ENCODE measurements around the gene GSG1.
"Not testable (repeated sequence)": the region's sequence is repeated elsewhere in the genome, so short reads cannot be mapped to it uniquely, and the experiment has no call there.

GSG1 gene

DNA sequence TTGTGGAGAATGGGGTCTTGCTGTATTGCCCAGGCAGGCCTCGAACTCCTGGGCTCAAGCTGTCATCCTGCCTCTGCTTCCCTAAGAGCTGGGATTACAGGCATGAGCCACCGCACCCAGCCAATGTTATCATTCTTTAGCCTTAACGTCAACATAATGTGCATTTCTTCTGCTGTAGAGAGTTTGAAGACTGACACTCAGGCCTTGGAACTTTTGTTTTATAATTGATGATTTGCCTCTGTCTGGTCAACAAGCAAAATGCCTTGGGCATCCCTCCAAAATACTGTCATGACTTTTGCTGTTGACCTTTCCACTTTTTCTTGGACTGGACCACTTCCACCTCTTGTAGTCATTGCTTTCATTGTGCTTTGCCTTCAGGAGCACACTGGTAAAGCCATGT is 30.3 kb downstream of the GSG1 start:
- DNase-seq: no peak
- Mint-ChIP-seq H3K36me3 (peaks cover 22 to 61% of the 10 kb centered on the region in 2 donors), H3K27ac (no peak overlapping the region), H3K27me3 (no peaks in the 10 kb centered on the region), H3K4me3 (no peak overlapping the region), H3K4me1 (no peaks in the 10 kb centered on the region), H3K9me3 (no peaks in the 10 kb centered on the region)
- no peak for ATAC-seq (replicated peaks)

DNA sequence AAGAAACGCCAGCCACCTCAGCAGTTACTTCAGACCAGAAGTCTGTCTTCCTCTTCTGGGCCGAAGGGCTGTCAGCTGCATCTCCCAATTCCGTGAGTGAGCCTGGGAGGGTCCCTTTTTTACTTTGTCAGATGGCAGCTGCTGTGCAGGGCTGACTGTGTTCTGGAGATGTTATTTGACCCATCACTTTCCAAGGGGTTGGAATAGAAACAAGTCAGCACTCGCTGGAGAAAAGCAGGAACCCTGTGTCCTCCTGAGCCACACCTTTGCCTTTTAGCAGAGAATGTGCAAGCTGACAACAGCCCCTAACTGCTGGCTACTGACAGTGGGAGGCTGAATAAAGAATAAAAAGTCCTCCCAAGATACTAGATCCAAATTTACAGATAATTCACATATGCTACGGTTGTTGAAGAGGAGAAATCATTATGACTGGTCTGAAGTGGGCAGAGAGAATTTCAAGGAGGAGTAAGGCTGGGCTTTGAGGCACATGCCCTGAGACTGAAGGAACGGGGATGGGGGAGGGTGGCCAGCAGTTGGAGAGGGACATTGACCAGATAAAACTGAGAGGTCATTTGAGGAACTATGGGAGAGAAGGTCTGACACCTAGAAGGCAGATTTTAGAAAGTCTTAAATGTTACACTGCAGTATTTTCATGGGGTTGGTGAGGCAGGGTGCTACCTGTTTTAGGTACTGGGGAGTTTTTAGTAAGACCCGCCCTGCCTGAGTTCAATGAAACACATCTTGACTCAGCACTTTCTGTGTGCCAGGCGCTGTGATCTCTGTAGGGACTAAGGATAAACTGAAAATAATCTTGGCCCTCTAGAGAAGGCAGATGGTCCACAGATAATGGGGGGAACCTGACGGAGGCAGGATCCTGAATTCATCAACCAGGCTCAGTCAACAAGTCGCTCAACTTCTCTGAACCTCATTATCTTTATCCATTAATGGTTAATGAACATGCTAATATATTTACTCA is 31.9 kb downstream of the GSG1 start:
- no peaks in the 10 kb centered on the region for H3K9me3 Mint-ChIP-seq
- no peak for ATAC-seq (replicated peaks)
- H3K27ac Mint-ChIP-seq: no peak overlapping the region
- no peaks in the 10 kb centered on the region for H3K4me1 Mint-ChIP-seq
- H3K4me3 Mint-ChIP-seq: no peak overlapping the region
- peaks cover 25 to 62% of the 10 kb centered on the region in 2 donors for H3K36me3 Mint-ChIP-seq
- no peak for DNase-seq
- H3K27me3 Mint-ChIP-seq: no peaks in the 10 kb centered on the region

- DNase-seq: no peak
- H3K9me3 Mint-ChIP-seq: no peaks in the 10 kb centered on the region
- no peaks in the 10 kb centered on the region for H3K27me3 Mint-ChIP-seq
- H3K4me3 Mint-ChIP-seq: no peak overlapping the region
- no peaks in the 10 kb centered on the region for H3K4me1 Mint-ChIP-seq
- H3K27ac Mint-ChIP-seq: no peak overlapping the region
- ATAC-seq (replicated peaks): no peak
- peaks cover 24 to 50% of the 10 kb centered on the region in 2 donors for H3K36me3 Mint-ChIP-seq
Measured at GRCh38 chr12:13069380-13069779, 34.1 kb downstream of the GSG1 start.

DNA sequence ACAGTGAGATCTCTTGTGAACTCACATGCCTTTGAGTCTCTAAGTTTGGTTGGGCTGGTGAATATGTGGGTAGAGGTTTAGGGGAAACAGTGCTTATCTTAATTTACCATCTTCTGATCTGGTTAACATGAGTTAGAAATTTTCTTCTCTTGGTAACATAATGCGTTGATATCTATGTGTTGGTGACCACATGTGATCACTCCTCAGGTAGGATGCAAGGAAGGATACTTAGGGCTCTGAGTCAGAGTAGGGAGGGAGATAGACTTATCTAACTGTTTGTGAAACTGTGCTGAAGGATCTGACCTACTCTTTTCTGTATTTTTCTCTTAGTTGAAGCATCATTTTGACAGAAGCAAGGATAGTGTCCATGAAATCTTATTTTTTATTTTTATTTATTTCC is 36.1 kb downstream of the GSG1 start:
- ATAC-seq (replicated peaks) (no peak), DNase-seq (no peak)
- peaks cover 11 to 41% of the 10 kb centered on the region in 2 donors for H3K36me3 Mint-ChIP-seq
- no peaks in the 10 kb centered on the region for H3K27me3 Mint-ChIP-seq
- H3K9me3 Mint-ChIP-seq: no peaks in the 10 kb centered on the region
- no peak overlapping the region for H3K4me3 Mint-ChIP-seq
- no peaks in the 10 kb centered on the region for H3K4me1 Mint-ChIP-seq
- no peak overlapping the region for H3K27ac Mint-ChIP-seq

GRCh38 chr12:13066459-13066858 is 37.0 kb downstream of the GSG1 start:
- no peak for DNase-seq
- no peak for ATAC-seq (replicated peaks)
- Mint-ChIP-seq H3K4me1 (no peaks in the 10 kb centered on the region), H3K4me3 (no peak overlapping the region), H3K27ac (no peak overlapping the region), H3K27me3 (no peaks in the 10 kb centered on the region), H3K36me3 (peaks cover 14 to 46% of the 10 kb centered on the region in 2 donors), H3K9me3 (no peaks in the 10 kb centered on the region)

DNA sequence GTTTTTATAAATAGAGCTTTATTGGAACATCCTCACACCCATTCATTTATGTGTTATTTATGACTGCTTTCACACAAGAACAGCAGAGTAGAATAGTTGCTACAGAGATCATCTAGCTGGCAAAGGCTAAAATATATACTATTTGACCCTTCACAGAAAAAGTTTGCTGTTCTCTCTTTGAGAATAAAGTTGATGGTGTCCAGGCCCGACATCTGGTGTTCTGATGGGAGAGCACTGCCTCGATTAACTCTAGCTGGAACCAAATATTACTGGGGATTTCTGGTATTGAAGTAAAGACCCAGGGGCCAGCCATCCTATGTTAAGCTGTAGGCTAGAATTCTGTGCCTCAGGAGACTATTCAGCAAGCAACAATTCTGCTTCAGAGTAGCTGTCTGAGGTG is 37.5 kb downstream of the GSG1 start:
- ATAC-seq (replicated peaks) (no peak), DNase-seq (no peak)
- Mint-ChIP-seq H3K4me1 (no peaks in the 10 kb centered on the region), H3K27ac (no peak overlapping the region), H3K9me3 (no peaks in the 10 kb centered on the region), H3K36me3 (peaks cover 15 to 46% of the 10 kb centered on the region in 2 donors), H3K27me3 (no peaks in the 10 kb centered on the region), H3K4me3 (no peak overlapping the region)

GRCh38 chr12:13062669-13063068 is 40.8 kb downstream of the GSG1 start:
- H3K4me3 Mint-ChIP-seq: no peak overlapping the region

DNA sequence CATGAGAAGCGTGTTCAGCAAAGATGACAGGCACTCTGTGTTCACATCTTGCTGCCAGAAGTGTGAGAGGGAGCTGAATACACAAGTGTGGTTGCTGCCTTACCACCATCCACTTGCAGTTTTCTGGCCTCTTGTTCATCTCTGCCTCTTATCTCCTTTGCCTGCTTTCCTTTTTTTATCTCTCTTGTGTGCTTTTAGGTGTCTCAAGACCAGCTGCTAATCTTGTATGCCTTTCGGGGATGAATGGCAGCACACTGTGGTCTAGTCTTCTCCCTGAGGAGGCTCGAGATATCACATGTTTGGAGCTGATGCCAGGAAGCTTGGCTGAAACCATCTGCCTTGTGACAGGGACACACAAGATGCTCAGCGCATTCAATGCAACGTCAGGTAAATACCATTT is 42.1 kb downstream of the GSG1 start:
- Mint-ChIP-seq H3K36me3 (peaks cover 26 to 40% of the 10 kb centered on the region in 2 donors), H3K27ac (no peak overlapping the region), H3K4me1 (peaks cover 0 to 2% of the 10 kb centered on the region in 2 donors), H3K27me3 (no peaks in the 10 kb centered on the region), H3K9me3 (no peaks in the 10 kb centered on the region), H3K4me3 (no peak overlapping the region)
- ATAC-seq (replicated peaks): no peak
- DNase-seq: no peak

More at GRCh38 chr12:13062669-13063068, 40.8 kb downstream of the GSG1 start:
- no peak overlapping the region for H3K27ac Mint-ChIP-seq
- H3K4me1 Mint-ChIP-seq: peaks cover 0 to 2% of the 10 kb centered on the region in 2 donors
- no peak for ATAC-seq (replicated peaks)
- H3K36me3 Mint-ChIP-seq: peaks cover 33 to 48% of the 10 kb centered on the region in 2 donors
- no peaks in the 10 kb centered on the region for H3K9me3 Mint-ChIP-seq
- H3K27me3 Mint-ChIP-seq: no peaks in the 10 kb centered on the region
- no peak for DNase-seq

DNA sequence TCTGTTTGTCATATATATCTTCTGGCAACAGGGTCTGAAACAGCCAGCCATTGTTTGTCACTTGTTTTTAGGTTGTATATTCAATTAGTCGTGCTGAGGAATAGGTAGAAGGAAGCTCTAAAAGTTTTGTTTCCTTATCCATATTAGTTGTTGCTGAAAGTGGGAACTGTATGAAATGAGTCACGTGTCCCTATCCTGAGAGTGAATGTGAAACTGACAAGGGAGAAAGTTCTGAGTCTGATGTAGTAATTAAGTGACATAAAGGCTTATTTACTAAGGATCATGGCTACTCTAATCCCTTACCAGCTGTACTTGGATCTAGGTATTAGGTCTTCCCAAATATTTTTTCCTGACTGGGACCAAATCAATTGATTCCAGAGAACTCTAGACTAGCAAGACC is 42.9 kb downstream of the GSG1 start:
- H3K36me3 Mint-ChIP-seq: peaks cover 26 to 45% of the 10 kb centered on the region in 2 donors
- H3K4me3 Mint-ChIP-seq: no peak overlapping the region
- H3K9me3 Mint-ChIP-seq: no peaks in the 10 kb centered on the region
- no peaks in the 10 kb centered on the region for H3K27me3 Mint-ChIP-seq
- peaks cover 0 to 4% of the 10 kb centered on the region in 2 donors for H3K4me1 Mint-ChIP-seq
- DNase-seq (no peak), ATAC-seq (replicated peaks) (no peak)
- H3K27ac Mint-ChIP-seq: no peak overlapping the region

GRCh38 chr12:13053617-13054016 is 49.9 kb downstream of the GSG1 start:
- ATAC-seq (replicated peaks); H3K27me3 Mint-ChIP-seq; H3K4me3 Mint-ChIP-seq; H3K4me1 Mint-ChIP-seq; H3K27ac Mint-ChIP-seq; DNase-seq; H3K9me3 Mint-ChIP-seq: not testable (repeated sequence)
- H3K36me3 Mint-ChIP-seq: peaks cover 15 to 27% of the 10 kb centered on the region in 2 donors

DNA sequence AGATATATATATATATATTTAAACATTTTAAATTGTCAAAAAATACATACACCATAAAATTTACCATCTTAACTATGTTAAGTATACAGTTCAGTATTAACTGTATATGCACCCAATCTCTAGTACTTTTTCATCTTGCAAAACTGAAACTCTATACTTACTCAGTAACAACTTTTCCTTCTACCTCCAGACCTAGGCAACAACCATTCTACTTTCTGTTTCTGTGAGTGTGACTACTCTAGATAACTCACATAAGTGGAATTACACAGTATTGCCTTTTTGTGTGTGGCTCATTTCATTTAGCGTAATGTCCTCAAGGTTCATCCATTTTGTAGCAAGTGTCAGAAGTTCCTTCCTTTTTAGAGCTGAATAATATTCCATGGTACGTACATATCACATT is 51.0 kb downstream of the GSG1 start:
- H3K4me3 Mint-ChIP-seq: no peak overlapping the region
- H3K4me1 Mint-ChIP-seq: peaks cover 6 to 9% of the 10 kb centered on the region in 2 donors
- ATAC-seq (replicated peaks) (no peak), DNase-seq (no peak)
- H3K27ac Mint-ChIP-seq: no peak overlapping the region
- H3K27me3 Mint-ChIP-seq: no peaks in the 10 kb centered on the region
- H3K9me3 Mint-ChIP-seq: peaks cover 8 to 9% of the 10 kb centered on the region in 2 donors
- H3K36me3 Mint-ChIP-seq: peaks cover 9 to 21% of the 10 kb centered on the region in 2 donors

GRCh38 chr12:13049816-13050215 is 53.7 kb downstream of the GSG1 start:
- peaks cover 6 to 11% of the 10 kb centered on the region in 2 donors for H3K36me3 Mint-ChIP-seq
- no peaks in the 10 kb centered on the region for H3K27me3 Mint-ChIP-seq
- peaks cover 8 to 9% of the 10 kb centered on the region in 2 donors for H3K9me3 Mint-ChIP-seq
- no peak overlapping the region for H3K27ac Mint-ChIP-seq
- H3K4me1 Mint-ChIP-seq: peaks cover 4 to 18% of the 10 kb centered on the region in 2 donors
- H3K4me3 Mint-ChIP-seq: no peak overlapping the region
- no peak for DNase-seq
- ATAC-seq (replicated peaks): no peak

DNA sequence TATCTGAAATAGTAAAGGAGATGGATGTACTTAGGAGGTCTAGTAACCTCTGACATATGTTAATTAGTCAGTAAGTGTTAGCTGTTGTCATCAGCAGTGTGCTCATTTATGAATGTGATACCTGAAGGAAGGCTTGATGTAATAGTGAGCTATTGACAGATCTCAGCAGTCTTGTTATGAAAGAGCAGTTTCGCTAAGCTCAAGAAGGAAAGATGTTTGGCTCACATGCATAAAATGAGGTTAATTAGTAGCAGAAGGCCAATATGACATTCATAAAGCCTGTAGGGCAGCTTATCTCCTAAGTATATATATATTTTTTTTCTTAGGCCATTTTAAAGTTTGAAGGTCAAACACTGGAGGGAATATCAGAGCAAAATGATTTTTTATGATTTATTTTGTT is 56.5 kb downstream of the GSG1 start:
- H3K4me3 Mint-ChIP-seq: no peak overlapping the region
- no peaks in the 10 kb centered on the region for H3K9me3 Mint-ChIP-seq
- DNase-seq: no peak
- H3K27ac Mint-ChIP-seq: no peak overlapping the region
- H3K36me3 Mint-ChIP-seq: no peaks in the 10 kb centered on the region
- ATAC-seq (replicated peaks): peak in 1 of 2 donors; percentile 35
- no peaks in the 10 kb centered on the region for H3K27me3 Mint-ChIP-seq
- peaks cover 7 to 25% of the 10 kb centered on the region in 2 donors for H3K4me1 Mint-ChIP-seq

DNA sequence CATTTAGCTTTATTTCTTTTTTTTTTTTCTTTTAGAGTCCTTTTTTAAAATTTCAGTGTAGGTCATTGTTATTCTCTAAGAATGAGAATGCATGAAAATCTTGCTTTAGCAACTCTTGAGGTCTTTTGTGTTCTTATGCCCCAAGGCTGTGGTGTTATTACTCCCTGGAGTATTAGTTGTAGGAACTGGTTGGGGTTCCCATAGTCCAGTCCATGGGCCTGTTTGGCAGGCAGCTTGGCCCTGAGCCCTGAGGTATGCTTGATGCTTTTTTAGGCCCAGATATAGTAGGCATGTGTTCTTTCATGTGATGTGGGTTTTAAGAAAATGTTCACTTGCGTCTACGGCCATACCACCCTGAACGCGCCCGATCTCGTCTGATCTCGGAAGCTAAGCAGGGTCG is 57.7 kb downstream of the GSG1 start:
- no peak for DNase-seq
- Mint-ChIP-seq H3K9me3 (no peaks in the 10 kb centered on the region), H3K36me3 (no peaks in the 10 kb centered on the region), H3K4me3 (no peak overlapping the region), H3K27ac (no peak overlapping the region), H3K27me3 (no peaks in the 10 kb centered on the region), H3K4me1 (peaks cover 5 to 25% of the 10 kb centered on the region in 2 donors)
- no peak for ATAC-seq (replicated peaks)

GRCh38 chr12:13044906-13045299 is 58.6 kb downstream of the GSG1 start:
- ATAC-seq (replicated peaks) (no peak), DNase-seq (no peak)
- Mint-ChIP-seq H3K36me3 (no peaks in the 10 kb centered on the region), H3K4me3 (peak overlapping the region; percentile 90 to 93), H3K9me3 (no peaks in the 10 kb centered on the region), H3K27ac (peak overlapping the region; percentile 31), H3K27me3 (no peaks in the 10 kb centered on the region), H3K4me1 (peaks cover 4 to 27% of the 10 kb centered on the region in 2 donors)
